Mucosa of descending colon (tissue), 3 donors: ENCODE measurements around the gene SDK2. TPM values are rescaled to one million over a fixed set of nuclear protein-coding genes. Genes with fewer than 3 reads are reported as not detected.

ENCODE experiments used
- ATAC-seq: fragments of 200-7000 bp; cut with Tn5 transposase; one replicate; pipeline ENCODE4 v1.9.1; 2020; ENCODE audit warnings: mild to moderate bottlenecking, moderate library complexity
- DNase-seq, 3 donors: peaks; one replicate each; pipeline ENCODE4 v3.0.0-alpha.2; 2020
- H3K36me3 ChIP-seq: fragments of 200-600 bp; one replicate; pipeline ENCODE4 v1.8.0; 2021; ENCODE audit warnings: low read depth, mild to moderate bottlenecking
- H3K4me1 ChIP-seq: fragments of 200-600 bp; one replicate; pipeline ENCODE4 v1.8.0; 2021; ENCODE audit warnings: low read depth, mild to moderate bottlenecking
- H3K4me3 ChIP-seq: fragments of 200-600 bp; one replicate; pipeline ENCODE4 v1.8.0; 2021; ENCODE audit warnings: mild to moderate bottlenecking
- H3K9me3 ChIP-seq: fragments of 200-600 bp; one replicate; pipeline ENCODE4 v1.8.0; 2021; ENCODE audit warnings: mild to moderate bottlenecking
- CTCF ChIP-seq: fragments of 200-600 bp; IDR thresholded peaks from one replicate; pipeline ENCODE4 v1.8.0; 2022; ENCODE audit warnings: antibody characterized with exemption, mild to moderate bottlenecking
- intact Hi-C, 2 donors: fragments of 100-400 bp; cut with DNase I in 1 of 2; cut with micrococcal nuclease in 1 of 2; formaldehyde crosslinking; loops; one replicate each; pipeline versions ENCODE4 v1.11.0 to v1.11.1; 2022; cut with DNase I, micrococcal nuclease
- total RNA-seq, 3 donors: library from RNA; stranded (reverse); fragmentation: NEBNext Ultra II Directional in 2 of 3; extraction: Animal tissue kit (Norgen Biotek cat#: 25700) in 2 of 3; gene quantifications; one replicate each; pipeline versions ENCODE4 v1.2.1 to v1.2.4, GENCODE V29; 2021 to 2023
- donor health status: DM: no; HTN: no; CAD: no; lungs with moderate emphysema.
- donor health status: DM: no; HTN: no; CAD: no.
- donor health status: DM: no; HTN: yes; CAD: no.

Gene SDK2
- total RNA-seq, 3 donors from 2014 or later: 1.2 to 1.6 (median 1.3) TPM

GRCh38 chr17:73616120-73616872 lies 27.9 kb downstream of the SDK2 start:
- ATAC-seq: no peak
- no peaks in the 10 kb centered on the region for H3K9me3 ChIP-seq
- no peaks in the 10 kb centered on the region for H3K36me3 ChIP-seq
- TF ChIP-seq CTCF: no peak
- H3K4me3 ChIP-seq: no peak overlapping the region
- intact Hi-C loops: no loop called here
- H3K4me1 ChIP-seq: no peaks in the 10 kb centered on the region
- DNase-seq: no peak

GRCh38 chr17:73614256-73614655 lies 30.0 kb downstream of the SDK2 start:
- ATAC-seq: no peak
- no peaks in the 10 kb centered on the region for H3K9me3 ChIP-seq
- no peak for TF ChIP-seq CTCF
- H3K4me3 ChIP-seq: no peak overlapping the region
- H3K36me3 ChIP-seq: no peaks in the 10 kb centered on the region
- no peaks in the 10 kb centered on the region for H3K4me1 ChIP-seq
- no peak for DNase-seq
- intact Hi-C loops: no loop called here

GRCh38 chr17:73613271-73614233 lies 30.7 kb downstream of the SDK2 start:
- Histone ChIP-seq H3K9me3 (no peaks in the 10 kb centered on the region), H3K4me3 (no peak overlapping the region), H3K4me1 (no peaks in the 10 kb centered on the region), H3K36me3 (no peaks in the 10 kb centered on the region)
- ATAC-seq (no peak), DNase-seq (no peak)
- TF ChIP-seq CTCF: no peak
- intact Hi-C loops: no loop called here

GRCh38 chr17:73612031-73612472 lies 32.2 kb downstream of the SDK2 start:
- ATAC-seq (no peak), DNase-seq (no peak)
- no peak for TF ChIP-seq CTCF

DNA sequence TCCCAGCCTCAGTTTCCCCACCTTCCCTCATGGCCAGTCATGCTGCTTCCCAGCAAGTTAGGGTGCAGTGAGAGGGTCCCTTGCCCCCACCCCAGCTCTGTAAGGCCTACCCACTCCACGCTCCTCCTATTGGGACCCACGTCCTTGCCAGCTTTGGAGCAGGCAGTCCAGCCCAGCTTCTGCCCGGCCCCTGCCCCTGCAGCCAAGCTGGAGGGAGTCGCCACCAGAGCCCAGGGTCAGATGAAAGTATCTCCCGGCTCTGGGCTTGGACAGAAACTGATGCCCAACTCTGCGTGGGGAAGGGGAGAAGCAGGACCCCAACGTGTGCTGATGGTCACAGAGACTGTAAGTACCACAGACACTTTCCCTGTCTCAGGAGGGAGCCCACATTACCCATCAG lies 32.6 kb downstream of the SDK2 start:
- Histone ChIP-seq H3K4me1 (no peaks in the 10 kb centered on the region), H3K36me3 (no peaks in the 10 kb centered on the region), H3K4me3 (no peak overlapping the region), H3K9me3 (no peaks in the 10 kb centered on the region)
- no peak for DNase-seq
- TF ChIP-seq CTCF: no peak
- no peak for ATAC-seq
- intact Hi-C loops: no loop called here

More at GRCh38 chr17:73612031-73612472, 32.2 kb downstream of the SDK2 start:
- Histone ChIP-seq H3K9me3 (no peaks in the 10 kb centered on the region), H3K4me1 (no peaks in the 10 kb centered on the region), H3K36me3 (no peaks in the 10 kb centered on the region), H3K4me3 (no peak overlapping the region)
- intact Hi-C loops: no loop called here
